Measurements from ENCODE around the gene IL36G. TPM values are rescaled to one million over a fixed set of nuclear protein-coding genes. Genes with fewer than 3 reads are reported as not detected.

IL36G gene
- total RNA-seq, 4 donors from 2014 or later = 13.4 to 28.8 (median 17.1) TPM

- Histone ChIP-seq H3K4me1 (no peaks in the 10 kb centered on the region), H3K4me3 (no peak overlapping the region), H3K27ac (no peak overlapping the region), H3K27me3 (peaks cover 6% of the 10 kb centered on the region), H3K36me3 (no peaks in the 10 kb centered on the region), H3K9me3 (peaks cover 4% of the 10 kb centered on the region)
- no peak for TF ChIP-seq POLR2AphosphoS5 (IDR thresholded peaks at IDR 0.05)
- TF ChIP-seq, protein P1, sequence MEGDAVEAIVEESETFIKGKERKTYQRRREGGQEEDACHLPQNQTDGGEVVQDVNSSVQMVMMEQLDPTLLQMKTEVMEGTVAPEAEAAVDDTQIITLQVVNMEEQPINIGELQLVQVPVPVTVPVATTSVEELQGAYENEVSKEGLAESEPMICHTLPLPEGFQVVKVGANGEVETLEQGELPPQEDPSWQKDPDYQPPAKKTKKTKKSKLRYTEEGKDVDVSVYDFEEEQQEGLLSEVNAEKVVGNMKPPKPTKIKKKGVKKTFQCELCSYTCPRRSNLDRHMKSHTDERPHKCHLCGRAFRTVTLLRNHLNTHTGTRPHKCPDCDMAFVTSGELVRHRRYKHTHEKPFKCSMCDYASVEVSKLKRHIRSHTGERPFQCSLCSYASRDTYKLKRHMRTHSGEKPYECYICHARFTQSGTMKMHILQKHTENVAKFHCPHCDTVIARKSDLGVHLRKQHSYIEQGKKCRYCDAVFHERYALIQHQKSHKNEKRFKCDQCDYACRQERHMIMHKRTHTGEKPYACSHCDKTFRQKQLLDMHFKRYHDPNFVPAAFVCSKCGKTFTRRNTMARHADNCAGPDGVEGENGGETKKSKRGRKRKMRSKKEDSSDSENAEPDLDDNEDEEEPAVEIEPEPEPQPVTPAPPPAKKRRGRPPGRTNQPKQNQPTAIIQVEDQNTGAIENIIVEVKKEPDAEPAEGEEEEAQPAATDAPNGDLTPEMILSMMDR (IDR thresholded peaks at IDR 0.05) = no peak
- no peak for TF ChIP-seq POLR2A (IDR thresholded peaks at IDR 0.05)
- no peak for TF ChIP-seq EP300 (IDR thresholded peaks at IDR 0.05)
- no peak for DNase-seq (ENCODE audit: low spot score in 2 of 2)
- WGBS = 68% methylated on average over 3 of the region's 3 CpGs
Measured at GRCh38 chr2:112940859-112941625, 36.8 kb upstream of the IL36G start.

DNA sequence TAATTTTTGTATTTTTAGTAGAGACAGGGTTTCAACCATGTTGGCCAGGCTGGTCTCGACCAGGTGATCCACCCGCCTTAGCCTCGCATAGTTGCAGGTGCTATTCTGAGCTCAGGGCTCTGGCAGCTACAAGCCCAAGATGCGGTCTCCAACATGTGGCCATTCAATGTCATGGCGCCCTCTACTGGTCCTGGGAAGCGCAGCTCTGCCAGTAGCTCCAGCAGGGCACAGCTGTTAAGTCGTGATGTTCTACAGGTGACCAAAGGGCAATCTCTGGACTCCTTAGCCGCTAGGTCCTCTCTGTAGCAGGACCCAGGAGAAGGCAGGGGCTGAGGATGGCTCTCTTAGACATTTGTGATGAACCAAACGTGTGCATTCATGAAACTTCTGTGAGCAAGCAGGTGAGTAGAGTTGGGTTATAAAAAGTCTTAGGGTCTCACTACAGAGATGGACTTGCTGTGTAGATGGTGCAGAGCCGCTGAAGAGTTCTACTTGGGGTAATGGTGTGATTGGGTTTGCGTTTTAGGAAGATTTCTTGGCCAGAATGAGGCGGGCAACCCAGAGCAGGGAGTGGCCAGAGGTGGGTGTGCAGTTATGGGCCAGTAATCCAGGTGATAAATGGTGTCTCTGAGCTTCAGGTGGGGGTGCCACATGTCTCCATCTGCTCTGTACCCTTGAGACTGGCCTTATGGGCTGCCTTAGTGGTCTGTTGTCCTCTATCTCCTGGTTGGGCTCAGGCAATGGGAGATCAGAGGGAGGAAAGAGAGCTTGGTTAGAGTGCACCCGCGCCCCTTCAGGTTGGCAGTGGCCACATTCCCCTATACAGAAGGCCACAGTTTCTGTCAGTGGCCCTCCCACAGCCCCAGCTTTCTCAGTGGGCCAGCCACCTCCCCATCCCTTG lies 35.8 kb upstream of the IL36G start:
- WGBS = 24% methylated on average over 14 of the region's 14 CpGs
- no peak for TF ChIP-seq EP300 (IDR thresholded peaks at IDR 0.05)
- TF ChIP-seq, protein P1 (IDR thresholded peaks at IDR 0.05) = peak; percentile 20 to 77
- no peak for TF ChIP-seq POLR2A (IDR thresholded peaks at IDR 0.05)
- TF ChIP-seq POLR2AphosphoS5 (IDR thresholded peaks at IDR 0.05) = no peak
- Histone ChIP-seq H3K27me3 (peaks cover 6% of the 10 kb centered on the region), H3K9me3 (peaks cover 4% of the 10 kb centered on the region), H3K36me3 (no peaks in the 10 kb centered on the region), H3K4me3 (no peak overlapping the region), H3K4me1 (no peaks in the 10 kb centered on the region), H3K27ac (no peak overlapping the region)
- peak in 1 of 2 donors; percentile 66 for DNase-seq (ENCODE audit: low spot score in 2 of 2)

DNA sequence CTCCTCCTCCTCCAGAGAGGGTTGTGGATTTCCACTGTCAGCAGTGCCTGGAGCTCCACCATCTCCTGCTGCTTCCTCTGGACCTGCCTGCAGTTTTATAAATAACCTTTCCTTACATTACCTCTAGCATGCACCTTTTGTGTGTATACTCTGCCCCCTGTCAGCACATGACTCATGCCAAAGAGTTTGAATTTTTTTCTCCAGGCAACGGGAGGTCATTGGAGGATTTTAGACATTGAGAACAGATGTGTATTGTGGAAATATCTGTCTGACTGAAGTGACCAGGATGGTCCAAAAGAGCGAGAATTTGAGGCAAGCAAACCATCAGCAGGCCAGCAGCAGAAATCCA lies 35.2 kb upstream of the IL36G start:
- H3K4me3 ChIP-seq = no peak overlapping the region
- 69% methylated on average over 2 of the region's 2 CpGs for WGBS
- H3K36me3 ChIP-seq = no peaks in the 10 kb centered on the region
- peaks cover 6% of the 10 kb centered on the region for H3K27me3 ChIP-seq
- TF ChIP-seq POLR2A (IDR thresholded peaks at IDR 0.05) (no peak), EP300 (IDR thresholded peaks at IDR 0.05) (no peak), POLR2AphosphoS5 (IDR thresholded peaks at IDR 0.05) (no peak)
- TF ChIP-seq, protein P1 (IDR thresholded peaks at IDR 0.05) = no peak
- no peak overlapping the region for H3K27ac ChIP-seq
- DNase-seq (ENCODE audit: low spot score in 2 of 2) = no peak
- peaks cover 4% of the 10 kb centered on the region for H3K9me3 ChIP-seq
- no peaks in the 10 kb centered on the region for H3K4me1 ChIP-seq

DNA sequence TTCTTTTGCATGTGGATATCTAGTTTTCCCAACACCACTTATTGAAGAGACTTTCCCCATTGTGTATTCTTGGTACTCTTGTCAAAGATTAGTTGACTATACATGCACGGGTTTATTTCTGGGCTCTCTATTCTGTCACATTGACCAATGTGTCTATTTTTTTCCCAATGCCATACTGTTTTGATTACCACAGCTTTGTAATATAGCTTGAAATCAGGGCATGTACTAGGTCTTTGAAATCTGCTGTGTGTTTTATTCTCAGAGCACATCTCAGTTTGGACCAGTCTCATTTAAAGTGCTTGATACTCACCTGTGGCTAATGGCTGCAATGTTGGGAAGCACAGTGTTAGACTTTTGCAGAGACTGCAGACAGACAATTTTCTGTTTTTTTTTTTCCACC lies 32.8 kb upstream of the IL36G start:
- peaks cover 4% of the 10 kb centered on the region for H3K9me3 ChIP-seq
- H3K36me3 ChIP-seq = no peaks in the 10 kb centered on the region
- H3K4me3 ChIP-seq = no peak overlapping the region
- 86% methylated on average over 1 of the region's 1 CpG for WGBS
- peaks cover 6% of the 10 kb centered on the region for H3K27me3 ChIP-seq
- H3K27ac ChIP-seq = no peak overlapping the region
- DNase-seq (ENCODE audit: low spot score in 2 of 2) = no peak
- no peaks in the 10 kb centered on the region for H3K4me1 ChIP-seq
- TF ChIP-seq, protein P1 (IDR thresholded peaks at IDR 0.05) = no peak
- no peak for TF ChIP-seq POLR2AphosphoS5 (IDR thresholded peaks at IDR 0.05)
- TF ChIP-seq EP300 (IDR thresholded peaks at IDR 0.05) = no peak
- no peak for TF ChIP-seq POLR2A (IDR thresholded peaks at IDR 0.05)

GRCh38 chr2:112946086-112946485 lies 31.7 kb upstream of the IL36G start:
- no peaks in the 10 kb centered on the region for H3K4me1 ChIP-seq
- no peak overlapping the region for H3K4me3 ChIP-seq
- H3K27me3 ChIP-seq = peaks cover 6% of the 10 kb centered on the region
- TF ChIP-seq POLR2AphosphoS5 (IDR thresholded peaks at IDR 0.05) = no peak
- TF ChIP-seq, protein P1 (IDR thresholded peaks at IDR 0.05) = no peak
- TF ChIP-seq EP300 (IDR thresholded peaks at IDR 0.05) = no peak
- no peak for TF ChIP-seq POLR2A (IDR thresholded peaks at IDR 0.05)
- peaks cover 4% of the 10 kb centered on the region for H3K9me3 ChIP-seq
- 73% methylated on average over 2 of the region's 2 CpGs for WGBS
- DNase-seq (ENCODE audit: low spot score in 2 of 2) = no peak
- H3K36me3 ChIP-seq = no peaks in the 10 kb centered on the region
- no peak overlapping the region for H3K27ac ChIP-seq
